HFFc6 (cell line): ENCODE results near the gene SVIL. TPM values are rescaled to one million over a fixed set of nuclear protein-coding genes. Genes with fewer than 3 reads are reported as not detected.
A peak's percentile ranks its signal among the peaks of the same experiment; 100 is the strongest.

Experiments
- DNase-seq: peaks from one replicate; pipeline ENCODE4 v3.0.0-alpha.2; 2018
- H3K27ac Mint-ChIP-seq: 2 replicates; pipeline ENCODE4 v1.8.0; 2020; ENCODE audit warnings: mild to moderate bottlenecking, mixed read lengths
- H3K27me3 Mint-ChIP-seq: 2 replicates; pipeline ENCODE4 v1.8.0; 2021; ENCODE audit warnings: mild to moderate bottlenecking, moderate library complexity, mixed read lengths; ENCODE audit not compliant: insufficient read depth
- H3K36me3 Mint-ChIP-seq: 2 replicates; pipeline ENCODE4 v1.8.0; 2021; ENCODE audit warnings: low read depth, mixed read lengths
- H3K4me1 Mint-ChIP-seq: 2 replicates; pipeline ENCODE4 v1.8.0; 2020; ENCODE audit warnings: low read depth, mixed read lengths
- H3K4me3 Mint-ChIP-seq: 2 replicates; pipeline ENCODE4 v1.8.0; 2020; ENCODE audit warnings: mild to moderate bottlenecking, moderate library complexity, mixed read lengths
- H3K9me3 Mint-ChIP-seq: 2 replicates; pipeline ENCODE4 v1.8.0; 2020; ENCODE audit warnings: mild to moderate bottlenecking, mixed read lengths
- total RNA-seq, 6 experiments: library from RNA; stranded (reverse); fragmentation: NEBNext Ultra II Directional; extraction: Animal tissue kit (Norgen Biotek cat#: 25700); gene quantifications; 2 replicates in 1 of 6; 3 replicates in 5 of 6; pipeline ENCODE4 v1.2.3, GENCODE V29; 2021
- TF ChIP-seq, protein P1 (sequence below): fragments of 200-600 bp; sonication (generic); IDR thresholded peaks from 2 replicates; pipeline ENCODE4 v1.5.0; 2021; ENCODE audit warnings: antibody characterized with exemption, mild to moderate bottlenecking

Gene SVIL
- total RNA-seq, 6 experiments from 2014 or later, result 0.22 to 0.89 (median 0.48) TPM

DNA sequence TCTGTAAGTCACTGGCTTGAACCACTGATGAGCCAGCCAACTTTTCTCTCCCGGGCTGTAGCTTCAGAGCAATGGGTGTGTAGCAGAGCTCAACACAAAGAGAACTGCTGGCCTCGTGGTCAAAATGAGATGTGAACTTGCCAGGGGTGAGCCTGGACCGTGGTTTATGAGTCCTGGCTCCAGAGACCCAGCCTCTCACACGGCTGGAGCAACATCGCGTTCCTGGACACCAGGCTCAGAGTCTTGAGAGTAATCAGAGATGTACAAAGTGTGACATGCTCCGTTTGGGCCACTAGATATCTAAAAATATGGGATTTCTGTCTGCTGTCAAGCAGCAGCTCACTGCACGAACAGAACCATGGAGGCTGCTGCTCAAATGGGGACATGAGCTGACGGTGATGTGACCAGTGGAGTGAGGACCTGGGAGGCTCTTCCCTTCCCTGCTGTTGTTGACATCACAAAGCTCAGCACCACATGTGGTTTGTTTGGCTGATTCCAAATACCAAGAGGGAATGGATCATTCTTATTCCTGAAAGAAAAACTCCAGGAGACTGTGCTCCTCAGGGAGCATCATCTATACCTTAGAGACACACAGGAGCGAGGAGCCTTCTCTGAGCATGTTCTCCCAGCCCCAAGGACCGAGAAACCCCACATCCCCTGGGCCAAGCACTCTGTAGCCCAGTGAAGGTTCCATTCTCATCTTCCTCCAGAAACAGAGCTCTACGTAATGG is 9.2 kb upstream of the SVIL start:
- Mint-ChIP-seq H3K27ac (no peak overlapping the region), H3K4me3 (no peak overlapping the region), H3K36me3 (no peaks in the 10 kb centered on the region), H3K9me3 (no peaks in the 10 kb centered on the region), H3K4me1 (peaks cover 42% of the 10 kb centered on the region), H3K27me3 (peaks cover 34% of the 10 kb centered on the region)
- TF ChIP-seq, protein P1, sequence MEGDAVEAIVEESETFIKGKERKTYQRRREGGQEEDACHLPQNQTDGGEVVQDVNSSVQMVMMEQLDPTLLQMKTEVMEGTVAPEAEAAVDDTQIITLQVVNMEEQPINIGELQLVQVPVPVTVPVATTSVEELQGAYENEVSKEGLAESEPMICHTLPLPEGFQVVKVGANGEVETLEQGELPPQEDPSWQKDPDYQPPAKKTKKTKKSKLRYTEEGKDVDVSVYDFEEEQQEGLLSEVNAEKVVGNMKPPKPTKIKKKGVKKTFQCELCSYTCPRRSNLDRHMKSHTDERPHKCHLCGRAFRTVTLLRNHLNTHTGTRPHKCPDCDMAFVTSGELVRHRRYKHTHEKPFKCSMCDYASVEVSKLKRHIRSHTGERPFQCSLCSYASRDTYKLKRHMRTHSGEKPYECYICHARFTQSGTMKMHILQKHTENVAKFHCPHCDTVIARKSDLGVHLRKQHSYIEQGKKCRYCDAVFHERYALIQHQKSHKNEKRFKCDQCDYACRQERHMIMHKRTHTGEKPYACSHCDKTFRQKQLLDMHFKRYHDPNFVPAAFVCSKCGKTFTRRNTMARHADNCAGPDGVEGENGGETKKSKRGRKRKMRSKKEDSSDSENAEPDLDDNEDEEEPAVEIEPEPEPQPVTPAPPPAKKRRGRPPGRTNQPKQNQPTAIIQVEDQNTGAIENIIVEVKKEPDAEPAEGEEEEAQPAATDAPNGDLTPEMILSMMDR, result no peak
- no peak for DNase-seq

DNA sequence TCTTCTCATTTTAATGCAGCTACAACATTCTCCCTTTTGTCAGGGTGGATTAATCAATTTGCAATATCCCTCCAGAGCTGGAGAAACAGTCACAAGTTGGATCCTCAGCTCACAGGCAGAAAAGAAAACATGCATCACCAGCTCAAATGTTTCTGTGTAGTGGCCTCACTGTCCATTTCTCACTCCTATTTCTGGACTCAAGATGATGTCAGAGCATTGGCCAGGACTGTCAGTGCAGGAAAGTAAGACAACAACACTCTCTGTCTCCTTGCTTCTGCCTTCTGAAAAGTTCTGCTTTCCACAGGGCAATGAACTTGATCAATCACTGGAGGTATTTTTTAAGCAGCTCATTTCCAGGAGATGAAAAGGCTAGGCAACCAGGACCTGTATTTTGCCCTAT is 8.2 kb upstream of the SVIL start:
- Mint-ChIP-seq H3K4me3 (no peak overlapping the region), H3K27me3 (peaks cover 32% of the 10 kb centered on the region), H3K36me3 (no peaks in the 10 kb centered on the region), H3K27ac (no peak overlapping the region; the same call in 1 of the 2 replicates), H3K4me1 (peaks cover 33% of the 10 kb centered on the region), H3K9me3 (no peaks in the 10 kb centered on the region)
- no peak for DNase-seq
- TF ChIP-seq, protein P1, result no peak

DNA sequence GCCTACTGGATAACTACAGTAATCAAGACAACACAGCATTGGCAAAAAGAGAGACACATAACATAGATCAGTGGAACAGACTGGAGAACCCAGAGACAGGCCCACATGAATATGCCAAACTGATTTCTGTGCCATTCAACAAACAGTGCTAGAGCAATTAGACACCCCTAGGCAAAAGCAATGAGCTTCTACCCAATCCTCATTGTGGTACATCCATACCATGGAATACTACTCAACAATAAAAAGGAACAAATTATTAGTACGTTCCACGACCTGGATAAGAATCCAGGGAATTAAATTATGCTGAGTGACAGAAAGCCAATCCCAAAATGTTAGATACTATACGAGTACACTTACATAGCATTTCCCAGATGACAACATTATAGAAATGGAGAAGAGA is 2.8 kb upstream of the SVIL start:
- DNase-seq, result no peak
- Mint-ChIP-seq H3K27ac (no peak overlapping the region), H3K27me3 (peaks cover 10% of the 10 kb centered on the region), H3K9me3 (no peaks in the 10 kb centered on the region), H3K4me3 (no peak overlapping the region), H3K36me3 (no peaks in the 10 kb centered on the region), H3K4me1 (peaks cover 39% of the 10 kb centered on the region)
- TF ChIP-seq, protein P1, result no peak

DNA sequence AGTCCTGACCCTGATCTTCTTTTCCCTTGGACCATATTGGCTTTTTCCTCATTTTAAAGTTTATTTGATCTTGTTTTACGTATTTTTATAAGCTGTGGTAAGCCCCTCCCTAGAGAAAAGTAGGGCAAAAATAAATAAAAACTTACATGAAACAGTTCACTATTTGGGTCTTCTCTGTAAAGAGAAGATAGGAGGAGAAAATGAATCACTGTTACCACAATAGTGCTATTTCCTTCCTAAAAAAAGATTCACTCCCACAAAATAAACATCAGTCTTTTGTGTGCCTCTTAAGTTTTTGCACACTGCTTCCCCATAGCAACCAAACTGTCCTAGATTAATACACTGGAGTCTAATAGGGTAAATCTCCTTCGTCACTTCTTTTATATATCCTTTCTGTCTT is 1.4 kb upstream of the SVIL start:
- Mint-ChIP-seq H3K9me3 (no peaks in the 10 kb centered on the region), H3K4me1 (peaks cover 39% of the 10 kb centered on the region), H3K27ac (peak overlapping the region; percentile 76), H3K4me3 (peak overlapping the region; percentile 64), H3K27me3 (peaks cover 3% of the 10 kb centered on the region; the same call in 1 of the 2 replicates), H3K36me3 (no peaks in the 10 kb centered on the region)
- TF ChIP-seq, protein P1, result no peak
- peak; percentile 70 for DNase-seq

DNA sequence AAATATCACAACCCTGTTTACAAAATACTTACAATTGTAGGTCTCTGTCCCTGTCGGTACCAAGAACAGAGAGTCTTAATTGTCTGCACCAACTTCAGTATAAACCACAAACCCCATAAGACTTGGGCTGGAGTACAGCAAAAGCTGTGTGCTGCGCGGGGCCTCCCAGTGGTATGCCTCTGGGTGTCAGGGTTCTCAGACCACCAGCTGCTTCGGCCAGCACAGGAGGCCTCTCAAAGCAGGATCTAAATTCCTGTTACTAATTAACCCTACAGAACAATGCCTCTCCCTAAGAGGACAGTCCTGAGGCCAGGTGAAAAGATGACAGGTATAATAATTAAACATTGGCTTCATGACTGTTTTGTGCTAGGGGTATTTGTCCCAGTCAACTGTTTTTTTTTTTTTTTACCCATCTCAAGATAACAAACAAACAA is 957 bp upstream of the SVIL start:
- peaks cover 39% of the 10 kb centered on the region for H3K4me1 Mint-ChIP-seq
- H3K27ac Mint-ChIP-seq, result peak overlapping the region; percentile 76
- peaks cover 4% of the 10 kb centered on the region for H3K27me3 Mint-ChIP-seq
- peak overlapping the region; percentile 64 for H3K4me3 Mint-ChIP-seq
- TF ChIP-seq, protein P1, result no peak
- DNase-seq, result no peak
- H3K36me3 Mint-ChIP-seq, result no peaks in the 10 kb centered on the region
- H3K9me3 Mint-ChIP-seq, result no peaks in the 10 kb centered on the region
